ENCODE data around the gene BHLHA15. TPM values are rescaled to one million over a fixed set of nuclear protein-coding genes. Genes with fewer than 3 reads are reported as not detected.
A peak's percentile ranks its signal among the peaks of the same experiment; 100 is the strongest.

The BHLHA15 gene
- total and polyA plus RNA-seq, 2 experiments from 2014 or later, result 0.39 to 2.3 TPM

GRCh38 chr7:98238076-98238475 is 26.8 kb downstream of the BHLHA15 start:
- no peaks in the 10 kb centered on the region for H4K20me1 ChIP-seq (ENCODE audit: insufficient read depth, poor library complexity, severe bottlenecking)
- H3K36me3 ChIP-seq (replicated peaks; ENCODE audit: insufficient read depth, low read depth), result no peaks in the 10 kb centered on the region
- 94% methylated on average over 4 of the region's 4 CpGs for WGBS (ENCODE audit: low lambda C conversion rate, missing lambda C conversion rate)

GRCh38 chr7:98238976-98239375 is 27.7 kb downstream of the BHLHA15 start:
- 94% methylated on average over 9 of the region's 9 CpGs for whole genome bisulfite sequencing (ENCODE audit: low lambda C conversion rate, missing lambda C conversion rate)
- no peak overlapping the region for H3K27ac ChIP-seq
- no peak for TF ChIP-seq EZH2phosphoT487 (IDR thresholded peaks at IDR 0.05; ENCODE audit: low read depth, severe bottlenecking, unreplicated experiment)

More at GRCh38 chr7:98238076-98238475, 26.8 kb downstream of the BHLHA15 start:
- H2AFZ ChIP-seq, result no peak overlapping the region
- no peaks in the 10 kb centered on the region for H3K4me1 ChIP-seq (ENCODE audit: insufficient read depth)
- no peak for DNase-seq (ENCODE audit: low spot score)
- no peak overlapping the region for H3K27ac ChIP-seq
- H3K79me2 ChIP-seq, result no peaks in the 10 kb centered on the region
- no peaks in the 10 kb centered on the region for H3K9me2 ChIP-seq (replicated peaks; ENCODE audit: insufficient read depth)
- no peaks in the 10 kb centered on the region for H3K9me3 ChIP-seq (ENCODE audit: low read depth)
- no peak overlapping the region for H3K4me3 ChIP-seq
- no peak overlapping the region for H3K4me2 ChIP-seq
- TF ChIP-seq CTCF (IDR thresholded peaks at IDR 0.05; ENCODE audit: poor library complexity) (no peak), EZH2phosphoT487 (IDR thresholded peaks at IDR 0.05; ENCODE audit: low read depth, severe bottlenecking, unreplicated experiment) (no peak), EZH2 (IDR thresholded peaks at IDR 0.05; ENCODE audit: borderline replicate concordance) (no peak)
- no peaks in the 10 kb centered on the region for H3K27me3 ChIP-seq

GRCh38 chr7:98240961-98241673 is 29.9 kb downstream of the BHLHA15 start:
- H3K9me3 ChIP-seq (ENCODE audit: low read depth), result no peaks in the 10 kb centered on the region
- 71% methylated on average over 19 of the region's 19 CpGs for WGBS (ENCODE audit: low lambda C conversion rate, missing lambda C conversion rate)
- H3K36me3 ChIP-seq (replicated peaks; ENCODE audit: insufficient read depth, low read depth), result no peaks in the 10 kb centered on the region
- no peak overlapping the region for H3K4me3 ChIP-seq
- H4K20me1 ChIP-seq (ENCODE audit: insufficient read depth, poor library complexity, severe bottlenecking), result no peaks in the 10 kb centered on the region
- H3K27ac ChIP-seq, result no peak overlapping the region
- no peaks in the 10 kb centered on the region for H3K4me1 ChIP-seq (ENCODE audit: insufficient read depth)
- DNase-seq (ENCODE audit: low spot score), result peak; percentile 59
- no peak overlapping the region for H2AFZ ChIP-seq
- H3K27me3 ChIP-seq, result no peaks in the 10 kb centered on the region
- H3K79me2 ChIP-seq, result no peaks in the 10 kb centered on the region
- peak; percentile 63 for TF ChIP-seq CTCF (IDR thresholded peaks at IDR 0.05; ENCODE audit: poor library complexity)
- TF ChIP-seq EZH2 (IDR thresholded peaks at IDR 0.05; ENCODE audit: borderline replicate concordance), result no peak
- TF ChIP-seq EZH2phosphoT487 (IDR thresholded peaks at IDR 0.05; ENCODE audit: low read depth, severe bottlenecking, unreplicated experiment), result no peak
- no peaks in the 10 kb centered on the region for H3K9me2 ChIP-seq (replicated peaks; ENCODE audit: insufficient read depth)
- no peak overlapping the region for H3K4me2 ChIP-seq

More at GRCh38 chr7:98238976-98239375, 27.7 kb downstream of the BHLHA15 start:
- H3K4me1 ChIP-seq (ENCODE audit: insufficient read depth), result no peaks in the 10 kb centered on the region
- no peak for DNase-seq (ENCODE audit: low spot score)
- H3K36me3 ChIP-seq (replicated peaks; ENCODE audit: insufficient read depth, low read depth), result no peaks in the 10 kb centered on the region
- no peak overlapping the region for H2AFZ ChIP-seq
- H3K79me2 ChIP-seq, result no peaks in the 10 kb centered on the region
- H3K27me3 ChIP-seq, result no peaks in the 10 kb centered on the region
- no peaks in the 10 kb centered on the region for H3K9me2 ChIP-seq (replicated peaks; ENCODE audit: insufficient read depth)
- H3K4me3 ChIP-seq, result no peak overlapping the region
- no peaks in the 10 kb centered on the region for H3K9me3 ChIP-seq (ENCODE audit: low read depth)
- no peaks in the 10 kb centered on the region for H4K20me1 ChIP-seq (ENCODE audit: insufficient read depth, poor library complexity, severe bottlenecking)
- H3K4me2 ChIP-seq, result no peak overlapping the region

- no peaks in the 10 kb centered on the region for H4K20me1 ChIP-seq (ENCODE audit: insufficient read depth, poor library complexity, severe bottlenecking)
- H3K36me3 ChIP-seq (replicated peaks; ENCODE audit: insufficient read depth, low read depth), result no peaks in the 10 kb centered on the region
- no peaks in the 10 kb centered on the region for H3K27me3 ChIP-seq
- no peak for DNase-seq (ENCODE audit: low spot score)
- H3K4me3 ChIP-seq, result no peak overlapping the region
- H3K9me3 ChIP-seq (ENCODE audit: low read depth), result no peaks in the 10 kb centered on the region
- H3K9me2 ChIP-seq (replicated peaks; ENCODE audit: insufficient read depth), result no peaks in the 10 kb centered on the region
- TF ChIP-seq EZH2phosphoT487 (IDR thresholded peaks at IDR 0.05; ENCODE audit: low read depth, severe bottlenecking, unreplicated experiment), result no peak
- no peak for TF ChIP-seq CTCF (IDR thresholded peaks at IDR 0.05; ENCODE audit: poor library complexity)
- no peak for TF ChIP-seq EZH2 (IDR thresholded peaks at IDR 0.05; ENCODE audit: borderline replicate concordance)
- H2AFZ ChIP-seq, result no peak overlapping the region
- no peak overlapping the region for H3K4me2 ChIP-seq
- no peak overlapping the region for H3K27ac ChIP-seq
- H3K4me1 ChIP-seq (ENCODE audit: insufficient read depth), result no peaks in the 10 kb centered on the region
- WGBS (ENCODE audit: low lambda C conversion rate, missing lambda C conversion rate), result 86% methylated on average over 13 of the region's 16 CpGs
- no peaks in the 10 kb centered on the region for H3K79me2 ChIP-seq
Observed at GRCh38 chr7:98241674-98242241, 30.5 kb downstream of the BHLHA15 start.

All from hepatocyte (in vitro differentiated cells).